Heart right ventricle (tissue), 16 donors: Measurements from ENCODE around the gene RIN2. TPM values are rescaled to one million over a fixed set of nuclear protein-coding genes. Genes with fewer than 3 reads are reported as not detected.

Source experiments
- ATAC-seq, 8 donors: fragments of 200-7000 bp; cut with Tn5 transposase; one replicate each; pipeline ENCODE4 v1.9.1; 2020; ENCODE audit warnings: mild to moderate bottlenecking in 8 of 8, moderate library complexity in 8 of 8, moderate number of reproducible peaks in 1 of 8
- DNase-seq, 2 donors: peaks; one replicate each; pipeline ENCODE4 v3.0.0-alpha.2; 2020
- H3K27ac ChIP-seq, 10 donors: fragments of 200-600 bp; sonication (generic) in 2 of 10; one replicate each; pipeline versions ENCODE4 v1.5.0 to v1.8.0; 2020 to 2022; ENCODE audit warnings: mild to moderate bottlenecking in 3 of 10
- H3K27me3 ChIP-seq, 7 donors: fragments of 200-600 bp; one replicate each; pipeline ENCODE4 v1.8.0; 2021 to 2022; ENCODE audit warnings: mild to moderate bottlenecking in 2 of 7
- H3K36me3 ChIP-seq, 9 donors: fragments of 200-600 bp; sonication (generic) in 1 of 9; one replicate each; pipeline versions ENCODE4 v1.5.0 to v1.8.0; 2020 to 2022; ENCODE audit warnings: mild to moderate bottlenecking in 2 of 9
- H3K4me1 ChIP-seq, 9 donors: fragments of 200-600 bp; sonication (generic) in 1 of 9; one replicate each; pipeline versions ENCODE4 v1.5.0 to v1.8.0; 2020 to 2022; ENCODE audit warnings: mild to moderate bottlenecking in 4 of 9
- H3K4me3 ChIP-seq, 10 donors: fragments of 200-600 bp; sonication (generic) in 2 of 10; one replicate each; pipeline versions ENCODE4 v1.5.0 to v1.8.0; 2020 to 2022; ENCODE audit warnings: mild to moderate bottlenecking in 7 of 10, moderate library complexity in 2 of 10
- H3K9me3 ChIP-seq, 11 donors: fragments of 200-600 bp in 10 of 11; sonication (generic) in 2 of 11; one replicate each; pipeline versions ENCODE4 v1.5.0 to v1.8.0; 2013 to 2022; ENCODE audit warnings: mild to moderate bottlenecking in 2 of 11, control low read depth in 1 of 11, moderate library complexity in 1 of 11
- CTCF ChIP-seq, 9 donors: fragments of 200-600 bp; sonication (generic) in 2 of 9; IDR thresholded peaks; one replicate each; pipeline versions ENCODE4 v1.5.0 to v1.8.0; 2021 to 2022; ENCODE audit warnings: antibody characterized with exemption in 9 of 9, mild to moderate bottlenecking in 5 of 9, moderate library complexity in 1 of 9
- WGBS, 2 donors: extraction: QIAGEN DNeasy Blood & Tissue Kit; methylation state at CpG; one replicate each; pipeline ENCODE4 v1.1.7; 2013; ENCODE audit warnings: inconsistent platforms in 1 of 2; 5-methylcytosine and 5-hydroxymethylcytosine counted together
- intact Hi-C, 10 donors: fragments of 100-400 bp; cut with DNase I; formaldehyde crosslinking; loops; one replicate each; pipeline versions ENCODE4 v1.11.1 to v1.14.2; 2022
- polyA plus RNA-seq, 2 donors: library from polyadenylated mRNA; stranded (reverse); fragments of 200-250 nt; gene quantifications; one replicate each; pipeline ENCODE4 v1.2.3, GENCODE V29; 2013
- total RNA-seq, 10 donors: library from RNA; stranded (reverse); fragmentation: NEBNext Ultra II Directional in 3 of 10; extraction: Animal tissue kit (Norgen Biotek cat#: 25700) in 3 of 10; gene quantifications; one replicate each; pipeline versions ENCODE4 v1.2.1 to v1.2.4, GENCODE V29; 2021 to 2023
- donor health status: Arrhythmogenic right ventricular cardiomyopathy.
- donor health status: ischemic (EF 13 %, LVEDD 7.1; RV severe dilation, severe dysfunction).
- donor health status: healthy with polysubstance abuse.
- donor health status: DM: no; HTN: yes; CAD: no.
- donor health status: DM: no; HTN: no; CAD: no.
- donor health status: ischemic (EF 25% LVEDD 6.9; RV normal size, moderate dysfunction).
- donor health status: ischemic (EF 25% LVEDD 5.7; RV mildly dilated, moderate dysfunction).
- donor health status: healthy.
- donor health status: DM: yes; HTN: yes; CAD: no.
- donor health status: Ischemic cardiomyopathy.
- donor health status: ischemic (EF 35%, LVEDD 5.7; RV mildly dilated, moderate dysfunction).
- donor health status: nonischemic (EF 11% LVEDD 7.7; RV severe dilation, severe dysfunction).
- donor health status: DM: yes; HTN: yes; CAD: no.
- donor health status: PGD.
- donor health status: ischemic (EF 29% LVEDD 5.4; RV normal size, mild dysfunction).
- donor health status: nonischemic (EF 23%, LVEDD 6.1; RV moderate dilation, normal function).

The RIN2 gene
- total and polyA plus RNA-seq, 12 donors, result 9.0 to 66.2 (median 60.5) TPM

DNA sequence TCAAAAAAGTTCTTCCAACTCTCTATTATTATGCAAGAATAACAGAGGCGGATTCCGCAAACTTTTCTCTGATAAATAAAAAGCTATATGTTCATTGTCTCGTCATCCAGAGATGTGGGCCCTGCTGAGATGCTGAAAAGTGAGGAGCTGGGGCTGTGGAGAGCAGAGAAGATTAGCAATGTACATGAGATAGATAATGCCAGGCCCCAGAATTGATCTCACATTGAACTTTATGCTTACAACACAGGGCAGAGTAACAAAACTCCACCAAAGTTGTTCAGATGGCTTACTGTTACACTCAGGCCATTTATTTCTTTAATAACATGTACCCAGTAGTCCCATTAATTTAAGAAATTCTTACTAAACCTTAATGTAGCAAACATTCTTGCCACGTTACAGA is 32.7 kb upstream of the RIN2 start:
- intact Hi-C loops, result no loop called here
- 94 to 95% methylated on average over 4 of the region's 4 CpGs for WGBS, 2 donors
- DNase-seq (no peak), ATAC-seq (no peak)
- H3K36me3 ChIP-seq, result no peaks in the 10 kb centered on the region
- no peaks in the 10 kb centered on the region for H3K27me3 ChIP-seq
- no peak overlapping the region for H3K4me3 ChIP-seq
- H3K27ac ChIP-seq, result no peak overlapping the region
- no peaks in the 10 kb centered on the region for H3K9me3 ChIP-seq
- TF ChIP-seq CTCF (IDR thresholded peaks at IDR 0.05), result no peak
- peaks cover 0 to 8% (median 0%) of the 10 kb centered on the region in 9 donors for H3K4me1 ChIP-seq

DNA sequence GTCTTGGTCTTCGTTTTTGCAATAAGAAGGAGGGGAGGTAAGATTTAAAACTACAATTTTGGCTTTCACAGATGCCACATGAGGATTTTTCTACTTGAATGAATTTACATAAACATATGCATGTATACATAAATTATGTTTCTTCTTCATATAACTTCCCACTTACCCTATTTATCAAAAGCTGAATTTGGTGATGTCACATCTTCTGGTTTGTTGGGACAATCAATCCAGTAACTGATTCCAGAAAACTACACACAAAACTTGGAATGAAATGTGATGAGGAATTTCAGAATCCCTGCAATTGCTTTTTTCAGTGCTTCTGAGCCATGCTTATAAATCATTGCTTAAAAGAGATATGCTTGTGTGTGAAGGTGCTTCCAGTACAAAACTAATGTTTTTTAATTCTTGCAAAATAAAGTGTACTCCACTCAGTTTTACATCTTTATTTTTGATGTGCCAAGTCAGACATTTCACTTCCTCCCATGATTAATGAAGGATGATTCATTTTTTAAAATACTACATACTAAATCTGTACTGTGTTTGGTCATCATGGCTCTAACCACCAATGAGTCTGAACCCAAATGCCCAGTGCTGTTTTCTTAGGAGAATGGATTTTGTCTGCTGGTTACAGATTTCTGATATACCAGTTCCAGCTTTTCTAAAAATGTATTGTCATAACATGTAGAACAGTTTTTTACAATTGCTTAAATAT is 32.1 kb upstream of the RIN2 start:
- DNase-seq (no peak), ATAC-seq (no peak)
- Histone ChIP-seq H3K36me3 (no peaks in the 10 kb centered on the region), H3K9me3 (no peaks in the 10 kb centered on the region), H3K4me1 (peaks cover 0 to 8% (median 0%) of the 10 kb centered on the region in 9 donors), H3K27me3 (no peaks in the 10 kb centered on the region), H3K4me3 (no peak overlapping the region), H3K27ac (no peak overlapping the region)
- TF ChIP-seq CTCF (IDR thresholded peaks at IDR 0.05), result no peak
- intact Hi-C loops, result no loop called here
- WGBS, 2 donors, result 92 to 97% methylated on average over 1 of the region's 1 CpG

- no peak for TF ChIP-seq CTCF (IDR thresholded peaks at IDR 0.05)
- Histone ChIP-seq H3K27ac (no peak overlapping the region), H3K27me3 (no peaks in the 10 kb centered on the region), H3K9me3 (no peaks in the 10 kb centered on the region), H3K4me3 (no peak overlapping the region), H3K4me1 (peaks cover 0 to 8% (median 0%) of the 10 kb centered on the region in 9 donors), H3K36me3 (no peaks in the 10 kb centered on the region)
- ATAC-seq, result no peak
- DNase-seq, result no peak
- intact Hi-C loops, result no loop called here
- WGBS, 2 donors, result 94 to 97% methylated on average over 10 of the region's 10 CpGs
Observed at GRCh38 chr20:19727251-19727847, 30.7 kb upstream of the RIN2 start.

- ATAC-seq, result no peak
- 91 to 92% methylated on average over 4 of the region's 4 CpGs for WGBS, 2 donors
- no peak for DNase-seq
- Histone ChIP-seq H3K9me3 (no peaks in the 10 kb centered on the region), H3K4me1 (peaks cover 3 to 13% (median 4%) of the 10 kb centered on the region in 9 donors), H3K27me3 (no peaks in the 10 kb centered on the region), H3K4me3 (no peak overlapping the region), H3K36me3 (no peaks in the 10 kb centered on the region), H3K27ac (no peak overlapping the region)
- TF ChIP-seq CTCF (IDR thresholded peaks at IDR 0.05), result no peak
- intact Hi-C loops, result loop anchor here in 1 of 10 donors (5.0 kb wide), 1 partner anchor 32 kb away; no protein-coding TSS in a partner anchor
Observed at GRCh38 chr20:19729672-19730071, 28.4 kb upstream of the RIN2 start.
